Stomach (tissue), 9 donors: ENCODE measurements around the gene RPS6KL1. TPM values are rescaled to one million over a fixed set of nuclear protein-coding genes. Genes with fewer than 3 reads are reported as not detected.

ENCODE experiments used
- DNase-seq, 2 donors: peaks; one replicate each; pipeline versions ENCODE4 v3.0.0 to v3.0.0-alpha.2; 2013 to 2019
- H3K27ac ChIP-seq, 5 donors: fragments of 200-600 bp in 4 of 5; sonication (generic) in 4 of 5; one replicate each; pipeline ENCODE4 v1.5.1; 2013 to 2019; ENCODE audit warnings: mild to moderate bottlenecking in 1 of 5, moderate library complexity in 1 of 5
- H3K27me3 ChIP-seq, 3 donors: fragments of 200-600 bp; sonication (generic); one replicate each; pipeline ENCODE4 v1.5.1; 2017 to 2019; ENCODE audit warnings: mixed run types in 1 of 3
- H3K36me3 ChIP-seq, 4 donors: fragments of 200-600 bp; sonication (generic); 1 replicate in 3 of 4; 2 replicates in 1 of 4; pipeline ENCODE4 v1.5.1; 2016 to 2019
- H3K4me1 ChIP-seq, 4 donors: fragments of 200-600 bp; sonication (generic); one replicate each; pipeline ENCODE4 v1.5.1; 2016 to 2019
- H3K4me3 ChIP-seq, 4 donors: fragments of 200-600 bp; sonication (generic) in 3 of 4; one replicate each; pipeline ENCODE4 v1.5.1; 2016 to 2019; ENCODE audit warnings: mild to moderate bottlenecking in 1 of 4
- H3K9me3 ChIP-seq, 4 donors: fragments of 200-600 bp; sonication (generic); one replicate each; pipeline ENCODE4 v1.5.1; 2016 to 2019
- EP300 ChIP-seq: sonication (generic); formaldehyde crosslinking; IDR thresholded peaks from one replicate; pipeline ENCODE4 v1.6.1; 2017; ENCODE audit warnings: antibody characterized with exemption
- POLR2A ChIP-seq, 4 donors: fragments of 450-650 bp; IDR thresholded peaks; one replicate each; pipeline ENCODE4 v1.6.1; 2016; ENCODE audit warnings: antibody characterized with exemption in 4 of 4, control low read depth in 2 of 4, mild to moderate bottlenecking in 1 of 4, moderate library complexity in 1 of 4
- POLR2AphosphoS5 ChIP-seq, 3 donors: sonication (generic); formaldehyde crosslinking; IDR thresholded peaks; one replicate each; pipeline ENCODE4 v1.6.1; 2016; ENCODE audit warnings: antibody characterized with exemption in 3 of 3
- WGBS, 5 donors: extraction: QIAGEN DNeasy Blood & Tissue Kit in 3 of 5; methylation state at CpG; one replicate each; pipeline versions ENCODE4 v1.1.5 to v1.1.7; 2013 to 2018; 5-methylcytosine and 5-hydroxymethylcytosine counted together
- intact Hi-C: fragments of 100-400 bp; cut with DNase I; formaldehyde crosslinking; loops from one replicate; pipeline ENCODE4 v1.15.1; 2023; ENCODE audit warnings: low total_unique reads
- polyA plus RNA-seq, 3 donors: library from polyadenylated mRNA; stranded (reverse); fragments of 200-250 nt; gene quantifications; one replicate each; pipeline ENCODE4 v1.2.3, GENCODE V29; 2013
- total RNA-seq, 5 donors: library from RNA; depleted of rRNA; stranded (reverse); fragments of >200 nt; gene quantifications; one replicate each; pipeline versions ENCODE4 v1.1.0 to v1.2.3, GENCODE V29; 2014 to 2016
- TF ChIP-seq, protein P1 (sequence below), 7 experiments: fragments of 450-650 bp in 4 of 7; fragments of 200-600 bp in 3 of 7; sonication (generic) in 3 of 7; IDR thresholded peaks; one replicate each; pipeline ENCODE4 v1.5.1; 2016 to 2019; ENCODE audit warnings: antibody characterized with exemption in 7 of 7, control low read depth in 2 of 7, mild to moderate bottlenecking in 1 of 7
- donor health status: healthy with polysubstance abuse.
- donor health status: Bipolar disorder and iron deficiency.
- donor health status: healthy.

Gene RPS6KL1
- total and polyA plus RNA-seq, 8 donors = 0.92 to 2.5 (median 2.0) TPM; not detected in 3

GRCh38 chr14:74902941-74903705 lies 19.9 kb downstream of the RPS6KL1 start:
- Histone ChIP-seq H3K36me3 (peaks cover 53 to 89% (median 72%) of the 10 kb centered on the region in 4 donors), H3K9me3 (no peaks in the 10 kb centered on the region), H3K27ac (no peak overlapping the region), H3K27me3 (no peaks in the 10 kb centered on the region), H3K4me3 (no peak overlapping the region), H3K4me1 (peaks cover 4 to 30% (median 20%) of the 10 kb centered on the region in 4 donors)
- 74 to 81% (median 78%) methylated on average over 7 to 10 of the region's 10 CpGs for WGBS, 5 donors
- no peak for DNase-seq
- intact Hi-C loops = no loop called here
- TF ChIP-seq POLR2AphosphoS5 (IDR thresholded peaks at IDR 0.05) (no peak), POLR2A (IDR thresholded peaks at IDR 0.05) (no peak), EP300 (no peak)
- TF ChIP-seq, protein P1, sequence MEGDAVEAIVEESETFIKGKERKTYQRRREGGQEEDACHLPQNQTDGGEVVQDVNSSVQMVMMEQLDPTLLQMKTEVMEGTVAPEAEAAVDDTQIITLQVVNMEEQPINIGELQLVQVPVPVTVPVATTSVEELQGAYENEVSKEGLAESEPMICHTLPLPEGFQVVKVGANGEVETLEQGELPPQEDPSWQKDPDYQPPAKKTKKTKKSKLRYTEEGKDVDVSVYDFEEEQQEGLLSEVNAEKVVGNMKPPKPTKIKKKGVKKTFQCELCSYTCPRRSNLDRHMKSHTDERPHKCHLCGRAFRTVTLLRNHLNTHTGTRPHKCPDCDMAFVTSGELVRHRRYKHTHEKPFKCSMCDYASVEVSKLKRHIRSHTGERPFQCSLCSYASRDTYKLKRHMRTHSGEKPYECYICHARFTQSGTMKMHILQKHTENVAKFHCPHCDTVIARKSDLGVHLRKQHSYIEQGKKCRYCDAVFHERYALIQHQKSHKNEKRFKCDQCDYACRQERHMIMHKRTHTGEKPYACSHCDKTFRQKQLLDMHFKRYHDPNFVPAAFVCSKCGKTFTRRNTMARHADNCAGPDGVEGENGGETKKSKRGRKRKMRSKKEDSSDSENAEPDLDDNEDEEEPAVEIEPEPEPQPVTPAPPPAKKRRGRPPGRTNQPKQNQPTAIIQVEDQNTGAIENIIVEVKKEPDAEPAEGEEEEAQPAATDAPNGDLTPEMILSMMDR (IDR thresholded peaks at IDR 0.05) = no peak

- 72 to 79% (median 73%) methylated on average over 5 of the region's 5 CpGs for WGBS, 5 donors
- Histone ChIP-seq H3K9me3 (no peaks in the 10 kb centered on the region), H3K4me1 (no peaks in the 10 kb centered on the region), H3K27me3 (no peaks in the 10 kb centered on the region), H3K36me3 (peaks cover 95 to 100% (median 100%) of the 10 kb centered on the region in 4 donors), H3K27ac (no peak overlapping the region), H3K4me3 (no peak overlapping the region)
- no peak for DNase-seq
- TF ChIP-seq, protein P1 (IDR thresholded peaks at IDR 0.05) = no peak
- TF ChIP-seq EP300 (no peak), POLR2A (IDR thresholded peaks at IDR 0.05) (no peak)
- intact Hi-C loops = no loop called here
Measured at GRCh38 chr14:74898694-74899093, 24.4 kb downstream of the RPS6KL1 start.

GRCh38 chr14:74898083-74898482 lies 25.0 kb downstream of the RPS6KL1 start:
- intact Hi-C loops = no loop called here
- peaks cover 98 to 100% (median 100%) of the 10 kb centered on the region in 4 donors for H3K36me3 ChIP-seq
- DNase-seq = no peak
- H3K4me1 ChIP-seq = peaks cover 0 to 3% (median 0%) of the 10 kb centered on the region in 4 donors
- no peaks in the 10 kb centered on the region for H3K9me3 ChIP-seq
- WGBS, 5 donors = 83 to 94% (median 86%) methylated on average over 2 of the region's 2 CpGs
- no peak overlapping the region for H3K4me3 ChIP-seq
- no peak overlapping the region for H3K27ac ChIP-seq
- TF ChIP-seq, protein P1 (IDR thresholded peaks at IDR 0.05) = no peak
- TF ChIP-seq POLR2AphosphoS5 (IDR thresholded peaks at IDR 0.05) (no peak), POLR2A (IDR thresholded peaks at IDR 0.05) (no peak), EP300 (no peak)
- H3K27me3 ChIP-seq = no peaks in the 10 kb centered on the region

DNA sequence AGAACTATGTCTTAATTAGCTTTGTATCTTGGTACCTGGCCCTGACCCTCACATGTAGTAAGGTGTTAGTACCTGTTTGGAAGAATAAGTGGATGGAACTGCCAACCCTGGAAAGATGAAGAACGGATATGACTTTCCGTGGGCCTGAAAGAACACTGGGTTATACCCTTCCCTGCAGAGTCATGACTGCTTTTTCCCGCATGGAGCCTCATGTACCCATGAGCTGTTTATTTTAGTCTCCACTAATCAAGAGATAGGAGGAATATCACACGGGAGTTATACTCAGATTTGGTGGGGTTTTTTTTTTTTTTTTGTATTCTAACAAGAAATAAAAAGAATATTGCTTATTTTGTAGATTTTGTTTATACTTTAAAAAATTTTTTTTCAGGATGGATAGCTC lies 25.4 kb downstream of the RPS6KL1 start:
- no peak overlapping the region for H3K27ac ChIP-seq
- no peak overlapping the region for H3K4me3 ChIP-seq
- intact Hi-C loops = no loop called here
- no peaks in the 10 kb centered on the region for H3K9me3 ChIP-seq
- TF ChIP-seq POLR2AphosphoS5 (IDR thresholded peaks at IDR 0.05) (no peak), POLR2A (IDR thresholded peaks at IDR 0.05) (no peak), EP300 (no peak)
- TF ChIP-seq, protein P1 (IDR thresholded peaks at IDR 0.05) = no peak
- DNase-seq = no peak
- H3K4me1 ChIP-seq = peaks cover 0 to 3% (median 0%) of the 10 kb centered on the region in 4 donors
- H3K36me3 ChIP-seq = peaks cover 98 to 100% (median 100%) of the 10 kb centered on the region in 4 donors
- WGBS, 5 donors = 66 to 87% (median 72%) methylated on average over 4 of the region's 4 CpGs
- H3K27me3 ChIP-seq = no peaks in the 10 kb centered on the region
